ENCODE measurements around the gene IL16.

The IL16 gene

DNA sequence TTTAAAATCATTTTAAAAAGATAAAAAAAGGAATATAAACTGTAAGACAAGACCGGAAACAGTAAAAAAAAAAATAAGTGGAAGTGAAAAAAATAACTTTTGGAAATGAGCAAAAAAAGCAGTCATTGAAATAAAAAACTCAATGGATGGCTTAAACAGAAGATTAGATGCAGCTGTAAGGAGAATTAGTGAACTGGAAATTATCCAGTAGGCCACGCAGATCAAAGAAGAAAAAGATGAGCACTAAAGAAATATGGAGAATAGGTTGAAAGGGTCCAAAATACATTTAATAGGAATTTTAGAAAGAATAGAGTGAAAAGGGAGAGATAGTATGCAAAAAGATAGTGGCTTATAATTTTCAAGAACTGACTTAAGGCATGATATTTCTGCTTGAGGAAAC lies 80.3 kb downstream of the IL16 start:
- DNase-seq (ENCODE audit: low spot score) = no peak

DNA sequence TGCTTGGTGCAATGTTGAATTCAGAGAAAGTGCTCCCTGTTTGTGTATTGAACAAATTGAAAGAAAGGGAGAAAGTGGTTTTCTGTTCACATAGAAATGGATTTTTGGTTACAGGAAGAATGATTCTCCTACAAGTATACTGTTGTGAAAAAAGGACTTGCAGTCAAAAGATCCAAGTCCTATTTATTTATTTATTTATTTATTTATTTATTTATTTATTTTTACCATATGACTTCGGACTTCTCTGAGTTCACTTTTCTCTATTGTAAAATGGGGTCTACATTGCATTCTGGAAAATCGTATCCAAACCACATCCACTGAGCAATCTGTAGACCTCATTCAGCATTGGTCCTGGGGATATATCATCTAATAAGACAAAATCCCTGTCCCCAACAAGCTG lies 81.2 kb downstream of the IL16 start:
- no peak for DNase-seq (ENCODE audit: low spot score)

DNA sequence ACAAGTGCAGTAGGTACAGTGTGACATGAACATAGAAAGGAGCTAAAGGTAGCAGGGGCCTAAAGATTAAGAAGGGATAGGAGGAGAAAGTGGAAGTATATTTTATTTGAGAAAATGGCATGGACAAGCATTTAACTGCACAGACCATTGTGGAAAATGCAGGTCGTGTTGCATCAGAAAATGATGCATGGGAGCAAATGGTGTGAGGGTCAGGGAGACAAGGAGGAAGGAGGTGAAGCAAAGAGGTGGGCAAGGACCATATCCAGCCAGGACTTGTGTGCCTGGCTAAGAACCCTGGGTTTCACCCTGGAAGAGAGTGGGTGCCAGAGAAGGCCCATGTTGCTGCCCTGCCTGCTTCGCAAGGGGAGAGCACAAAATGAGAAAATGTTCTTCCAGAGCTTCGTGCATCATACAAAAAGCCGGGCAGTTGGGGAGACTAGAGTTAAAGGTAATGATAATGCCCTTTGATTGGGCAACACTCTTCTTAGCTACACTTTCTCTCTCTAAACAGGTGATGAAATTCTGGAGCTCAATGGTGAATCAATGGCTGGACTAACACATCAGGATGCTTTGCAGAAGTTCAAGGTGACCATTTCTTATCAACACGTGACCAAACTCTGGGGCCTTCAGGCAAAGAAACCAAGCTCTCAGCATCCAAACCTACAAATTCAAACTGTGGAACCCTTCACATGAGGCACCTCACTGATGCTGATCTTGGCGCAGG lies 81.8 kb downstream of the IL16 start:
- DNase-seq (ENCODE audit: low spot score) = no peak

DNA sequence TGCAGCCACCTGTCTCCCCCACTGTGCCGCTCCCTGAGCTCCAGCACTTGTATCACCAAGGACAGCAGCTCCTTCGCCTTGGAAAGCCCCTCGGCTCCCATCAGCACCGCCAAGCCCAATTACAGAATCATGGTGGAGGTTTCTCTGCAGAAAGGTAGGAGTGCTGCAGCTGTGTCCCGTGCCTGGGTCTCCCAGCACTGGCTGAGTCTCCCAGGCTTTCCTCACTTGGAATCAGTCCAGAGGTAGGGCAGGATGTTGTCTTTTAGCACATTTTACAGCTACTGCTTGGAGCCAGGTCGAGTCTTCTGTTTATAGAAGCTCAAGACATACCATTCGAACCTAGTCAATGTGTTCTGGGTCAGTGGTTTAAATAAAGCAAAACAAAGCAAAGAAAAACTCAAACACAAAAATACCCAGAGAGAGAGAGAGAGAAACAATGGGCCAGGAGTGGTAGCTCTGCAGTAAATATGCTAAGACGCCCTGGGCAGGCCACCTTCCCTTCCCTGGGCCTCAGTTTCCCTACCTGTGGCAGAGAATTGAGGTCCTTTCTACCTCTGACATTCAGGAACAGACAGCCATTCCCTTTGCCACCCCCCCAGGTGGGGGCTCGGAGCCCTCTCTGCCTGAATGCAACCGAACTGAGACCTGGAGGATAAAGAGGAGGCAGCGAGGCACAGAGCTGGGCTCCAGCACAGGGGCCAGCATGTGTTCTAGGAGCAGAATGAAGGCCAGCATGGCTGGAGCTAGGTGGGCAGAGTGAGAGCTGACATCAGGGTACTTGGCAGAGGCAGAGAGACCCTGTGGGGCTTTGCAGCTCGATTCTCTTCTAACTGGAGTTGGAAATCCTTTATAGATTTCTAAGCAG lies 83.2 kb downstream of the IL16 start:
- DNase-seq (ENCODE audit: low spot score) = no peak

DNA sequence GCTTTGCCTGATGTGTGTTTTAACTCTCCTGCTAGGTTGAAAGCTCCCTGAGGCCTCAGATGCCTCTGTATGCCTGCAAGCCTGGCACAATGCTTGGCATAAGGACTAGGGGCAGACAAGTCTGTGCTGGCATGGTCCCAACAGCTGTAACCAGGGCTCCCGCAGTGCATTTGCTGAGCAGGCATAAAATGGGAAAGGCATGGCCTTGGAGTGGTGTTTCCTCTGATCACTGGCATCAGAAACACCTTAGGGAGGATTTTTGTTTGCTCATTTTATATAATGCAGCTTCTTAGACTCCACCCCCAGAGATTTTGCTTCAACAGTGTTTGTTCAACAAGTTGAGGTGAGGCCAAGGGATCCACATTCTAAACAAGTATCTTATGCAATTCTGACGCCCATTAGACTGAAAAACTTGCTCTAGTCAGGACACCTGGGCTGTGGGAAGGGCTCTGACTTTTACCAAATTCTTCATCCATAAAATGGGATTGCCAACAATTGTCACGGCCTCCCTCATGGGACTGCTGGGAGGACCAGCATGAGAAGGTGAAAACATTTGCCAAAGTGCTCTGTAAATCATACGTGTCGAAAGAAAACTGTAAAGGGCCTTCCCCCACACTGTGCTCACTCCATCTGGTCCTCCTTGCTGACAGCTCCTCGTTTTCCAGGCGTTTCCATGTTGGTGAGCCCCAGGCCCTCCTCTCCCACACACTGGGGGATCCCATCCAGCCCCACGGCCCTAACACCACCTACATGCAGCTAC lies 84.2 kb downstream of the IL16 start:
- DNase-seq (ENCODE audit: low spot score) = no peak

DNA sequence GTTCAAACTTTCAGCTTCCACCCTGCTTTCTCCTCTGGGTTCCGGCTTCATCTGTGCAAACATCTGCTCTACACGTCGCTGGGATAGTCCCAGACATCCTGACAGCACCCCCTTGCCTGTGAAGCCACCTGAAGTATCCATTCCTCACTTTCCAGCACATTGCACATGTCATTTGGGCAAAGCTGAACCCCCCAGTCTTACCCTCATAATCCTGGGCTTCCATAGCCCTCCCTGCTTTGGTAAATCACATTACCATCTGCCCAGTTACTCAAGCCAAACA lies 84.7 kb downstream of the IL16 start:
- no peak for DNase-seq (ENCODE audit: low spot score)

DNA sequence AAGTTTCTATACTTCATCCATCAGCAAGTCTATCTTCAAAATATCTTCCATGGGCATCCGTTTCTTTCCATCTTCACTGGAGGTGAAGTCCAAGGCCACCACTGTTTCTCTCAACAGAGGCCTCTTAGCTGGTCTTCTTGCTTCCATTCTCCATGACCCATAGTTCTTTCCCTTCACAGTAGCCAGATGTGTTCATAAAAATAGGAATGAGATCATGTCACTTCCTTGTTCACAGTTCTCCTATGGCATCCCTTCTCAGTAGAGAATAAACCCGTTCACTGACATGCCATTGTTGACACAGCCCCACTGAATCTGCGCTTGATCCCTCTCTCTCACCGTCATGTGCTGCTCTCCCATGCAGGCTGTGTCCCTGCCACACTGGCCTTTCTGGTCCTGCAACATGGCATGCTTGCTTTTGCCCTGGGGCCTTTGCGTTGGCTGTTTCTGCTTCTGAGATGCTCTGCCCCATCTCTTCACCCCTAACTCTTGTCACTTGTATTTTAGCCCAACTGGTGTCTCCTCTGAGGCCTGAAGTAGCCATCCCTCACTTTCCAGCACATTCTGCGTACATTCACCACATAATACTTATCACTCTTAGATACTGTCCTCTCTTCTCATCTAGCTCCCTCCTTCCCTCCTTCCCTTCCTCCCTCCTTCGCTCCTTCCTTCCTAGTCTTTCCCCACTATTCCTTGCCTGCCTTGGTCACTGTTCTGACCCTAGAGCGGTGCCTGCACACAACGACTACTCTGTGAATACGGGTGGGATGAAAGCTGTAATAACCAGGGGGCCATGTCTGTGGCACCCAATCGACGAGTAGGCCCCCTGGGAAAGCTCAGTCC lies 85.3 kb downstream of the IL16 start:
- no peak for DNase-seq (ENCODE audit: low spot score)

DNA sequence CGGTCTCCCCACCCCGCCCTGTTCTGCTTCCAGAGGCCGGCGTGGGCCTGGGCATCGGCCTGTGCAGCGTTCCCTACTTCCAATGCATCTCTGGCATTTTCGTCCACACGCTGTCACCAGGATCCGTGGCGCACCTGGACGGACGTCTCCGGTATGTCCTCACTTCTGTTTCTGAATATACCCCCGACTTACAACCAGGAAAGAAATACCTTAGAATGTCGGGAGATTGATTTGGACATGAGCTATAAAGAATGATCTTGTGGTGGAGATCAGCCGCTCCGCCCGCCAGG lies 85.9 kb downstream of the IL16 start:
- no peak for DNase-seq (ENCODE audit: low spot score)

DNA sequence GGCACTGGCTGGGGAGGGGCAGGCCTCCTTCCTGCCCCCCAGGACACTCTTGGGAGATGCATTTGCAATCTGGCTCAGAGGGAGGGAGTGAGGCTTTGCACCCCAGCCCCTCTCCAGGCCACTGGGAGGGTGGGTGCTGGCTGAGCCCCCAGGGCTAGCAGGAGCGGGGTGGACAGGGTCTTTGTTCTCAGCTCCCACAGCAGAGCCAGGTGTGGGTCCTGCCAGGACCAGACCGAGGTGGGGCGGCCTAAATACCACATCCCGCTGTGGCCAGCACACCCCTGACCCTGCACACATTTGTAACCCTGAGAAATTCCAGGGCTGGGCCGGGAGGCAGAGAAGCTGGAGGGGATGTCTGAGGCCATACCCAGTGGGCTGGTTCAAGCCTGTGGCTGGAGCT lies 86.2 kb downstream of the IL16 start:
- DNase-seq (ENCODE audit: low spot score) = no peak

DNA sequence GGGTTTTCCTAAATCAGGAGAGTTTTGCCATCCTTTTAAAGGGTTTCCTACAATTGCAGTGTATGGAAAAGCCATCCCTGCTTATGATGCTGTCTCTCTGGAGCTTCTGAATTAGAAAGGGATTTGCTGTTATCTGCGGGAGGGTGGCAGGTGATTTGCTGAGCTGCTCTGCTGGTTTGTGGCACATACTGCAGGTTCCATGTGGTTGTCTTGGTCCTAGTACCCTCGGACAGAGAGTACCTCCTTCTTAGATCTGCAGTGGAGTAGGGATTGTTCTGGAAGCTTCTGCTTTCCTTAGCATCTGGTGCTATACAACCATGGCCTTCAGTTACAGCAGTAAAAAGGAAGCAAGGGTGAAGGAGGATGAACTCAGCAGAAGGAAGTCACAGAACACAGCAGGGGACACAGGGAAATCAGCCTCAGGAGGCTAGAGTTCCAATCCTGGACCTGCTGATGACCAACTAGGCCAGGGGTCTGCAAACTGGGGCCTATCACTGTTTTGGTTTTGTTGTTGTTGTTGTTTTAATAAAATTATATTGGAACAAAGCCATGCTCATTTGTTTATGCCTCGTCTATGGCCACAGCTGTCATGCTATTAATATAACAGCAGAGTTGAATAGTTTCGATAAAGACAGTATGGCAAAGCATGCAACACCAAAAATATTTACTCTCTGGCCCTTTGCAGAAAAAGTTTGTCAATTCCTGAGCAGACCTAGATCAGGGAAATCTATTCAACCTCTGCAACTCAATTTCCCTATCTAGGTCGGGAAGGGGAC lies 87.8 kb downstream of the IL16 start:
- no peak for DNase-seq (ENCODE audit: low spot score)

DNA sequence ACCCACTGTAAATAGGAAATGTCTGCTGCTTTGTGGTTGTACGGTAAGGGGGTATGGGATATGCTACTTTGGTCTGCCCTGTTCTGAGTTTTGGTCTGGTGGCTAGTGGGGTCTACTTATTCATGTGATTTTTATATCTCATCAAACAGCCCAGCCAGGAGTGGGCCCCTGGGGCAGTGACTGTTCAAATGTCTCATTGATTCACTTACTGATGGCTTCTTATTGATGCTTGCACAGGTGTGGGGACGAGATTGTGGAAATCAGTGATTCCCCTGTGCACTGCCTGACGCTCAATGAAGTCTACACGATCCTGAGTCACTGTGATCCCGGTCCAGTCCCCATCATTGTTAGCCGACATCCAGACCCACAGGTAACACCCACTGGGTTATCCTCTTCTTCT lies 88.8 kb downstream of the IL16 start:
- no peak for DNase-seq (ENCODE audit: low spot score)

DNA sequence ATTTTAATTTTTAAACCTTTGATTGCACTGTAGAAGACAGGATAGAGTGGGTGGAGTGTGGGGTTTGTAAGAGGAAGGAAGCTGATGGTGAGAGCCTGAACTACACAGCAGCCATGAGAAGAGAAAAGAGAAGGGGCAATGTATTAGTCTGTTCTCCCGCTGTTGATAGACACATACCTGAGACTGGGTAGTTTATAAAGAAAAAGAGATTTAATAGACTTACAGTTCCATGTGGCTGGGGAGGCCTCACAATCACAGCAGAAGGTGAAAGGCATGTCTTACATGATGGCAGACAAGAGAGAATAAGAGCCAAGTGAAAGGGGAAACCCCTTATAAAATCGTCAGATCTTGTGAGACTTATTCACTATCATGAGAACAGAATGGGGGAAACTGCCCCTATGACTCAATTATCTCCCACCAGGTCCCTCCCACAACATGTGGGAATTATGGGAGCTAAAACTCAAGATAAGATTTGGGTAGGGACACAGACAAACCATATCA lies 90.0 kb downstream of the IL16 start:
- DNase-seq (ENCODE audit: low spot score) = peak; percentile 52

DNA sequence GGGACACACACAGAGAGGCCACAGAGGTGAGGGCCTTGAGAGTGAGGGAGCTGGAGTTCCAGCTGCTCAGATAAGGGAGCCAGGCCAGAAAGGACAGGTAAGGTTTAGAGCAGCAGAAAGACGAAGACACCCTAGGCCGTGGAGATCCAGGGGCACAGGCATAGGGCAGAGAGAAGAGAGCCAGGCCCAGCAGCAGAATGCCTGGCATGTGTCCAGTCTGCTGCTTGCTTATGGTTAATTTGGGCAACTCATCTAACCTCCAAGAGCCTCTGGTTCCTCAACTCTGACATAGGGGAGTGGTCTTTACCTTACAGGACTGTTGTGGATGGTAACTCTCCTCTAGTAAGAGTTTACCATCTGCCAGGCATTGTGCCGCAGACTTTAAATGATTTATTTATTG lies 91.4 kb downstream of the IL16 start:
- DNase-seq (ENCODE audit: low spot score) = no peak

DNA sequence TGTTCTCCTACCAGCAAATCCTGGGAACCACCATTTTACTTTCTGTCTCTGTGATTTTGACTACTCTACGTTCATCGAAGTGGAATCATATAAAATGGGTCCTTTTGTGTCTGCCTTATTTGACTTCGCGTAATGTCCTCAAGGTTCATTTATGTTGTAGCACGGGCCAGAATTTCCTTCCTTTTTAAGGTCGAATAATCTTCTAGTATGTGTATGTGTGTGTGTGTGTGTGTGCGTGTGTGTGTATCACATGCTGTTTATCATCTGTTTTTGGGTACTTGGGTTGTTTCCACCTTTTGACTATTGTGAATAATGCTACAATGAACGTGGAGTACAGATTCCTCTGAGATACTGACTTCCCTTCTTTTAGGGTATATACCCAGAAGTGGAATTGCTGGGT lies 91.9 kb downstream of the IL16 start:
- no peak for DNase-seq (ENCODE audit: low spot score)

DNA sequence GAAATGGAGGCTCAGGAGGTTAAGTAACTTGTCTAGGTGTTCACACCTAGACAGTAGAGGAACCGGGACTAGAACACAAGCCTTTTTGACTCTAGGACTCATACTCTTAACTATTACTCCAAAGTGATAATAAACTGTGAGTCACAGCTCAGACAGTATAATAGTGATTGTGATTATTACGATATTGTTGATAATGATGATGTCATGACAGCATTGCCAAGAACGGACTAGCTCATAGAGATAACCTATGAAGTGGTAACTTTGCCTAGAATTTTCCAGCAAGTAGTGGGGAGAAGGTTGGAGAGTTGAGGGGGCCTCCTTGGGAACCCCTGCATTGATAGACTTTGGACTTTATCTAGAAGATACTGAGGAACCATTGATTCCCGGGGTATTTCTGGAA lies 93.2 kb downstream of the IL16 start:
- no peak for DNase-seq (ENCODE audit: low spot score)

DNA sequence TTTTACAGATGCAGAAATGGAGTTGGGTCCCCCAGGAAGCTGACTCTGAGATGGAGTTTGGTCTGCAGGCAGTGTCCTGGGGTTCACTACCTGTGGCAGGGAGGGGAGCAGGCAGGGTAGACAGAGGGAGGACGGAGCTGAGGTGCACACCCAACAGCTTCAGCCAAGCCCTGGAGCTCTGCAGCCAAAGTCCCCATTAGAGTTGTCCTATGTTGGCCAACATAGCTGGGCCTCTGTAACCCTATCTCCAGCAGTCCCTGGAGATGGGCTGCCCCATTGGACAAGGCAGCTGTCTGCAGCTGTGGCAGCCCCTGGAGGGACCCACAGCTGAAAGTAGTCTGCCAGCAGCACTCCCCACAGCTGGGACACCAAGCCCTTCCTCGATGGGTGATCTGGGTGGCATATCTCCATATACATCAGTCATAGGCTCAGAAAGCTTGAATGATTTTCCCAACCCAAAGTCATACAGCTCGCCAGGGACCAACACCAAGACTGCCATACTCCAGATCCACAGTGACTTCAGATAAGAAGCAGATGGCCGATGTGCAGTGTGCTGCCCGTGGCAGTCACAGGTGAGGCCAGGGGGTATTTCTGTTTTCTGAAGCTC lies 95.3 kb downstream of the IL16 start:
- no peak for DNase-seq (ENCODE audit: low spot score)

DNA sequence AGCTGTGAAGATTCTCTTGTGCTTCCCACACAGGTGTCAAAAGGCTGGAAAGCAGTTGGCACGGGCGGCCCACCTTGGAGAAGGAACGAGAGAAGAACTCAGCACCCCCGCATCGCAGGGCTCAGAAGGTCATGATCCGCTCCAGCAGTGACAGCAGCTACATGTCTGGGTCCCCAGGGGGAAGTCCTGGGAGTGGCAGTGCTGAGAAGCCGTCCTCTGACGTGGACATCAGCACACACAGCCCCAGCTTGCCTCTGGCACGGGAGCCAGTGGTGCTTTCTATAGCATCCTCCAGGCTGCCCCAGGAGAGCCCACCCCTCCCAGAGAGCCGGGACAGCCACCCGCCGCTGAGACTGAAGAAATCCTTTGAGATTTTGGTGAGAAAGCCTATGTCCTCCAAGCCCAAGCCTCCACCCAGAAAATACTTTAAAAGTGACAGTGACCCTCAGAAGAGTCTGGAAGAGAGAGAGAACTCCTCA lies 95.9 kb downstream of the IL16 start:
- peak; percentile 43 for DNase-seq (ENCODE audit: low spot score)

DNA sequence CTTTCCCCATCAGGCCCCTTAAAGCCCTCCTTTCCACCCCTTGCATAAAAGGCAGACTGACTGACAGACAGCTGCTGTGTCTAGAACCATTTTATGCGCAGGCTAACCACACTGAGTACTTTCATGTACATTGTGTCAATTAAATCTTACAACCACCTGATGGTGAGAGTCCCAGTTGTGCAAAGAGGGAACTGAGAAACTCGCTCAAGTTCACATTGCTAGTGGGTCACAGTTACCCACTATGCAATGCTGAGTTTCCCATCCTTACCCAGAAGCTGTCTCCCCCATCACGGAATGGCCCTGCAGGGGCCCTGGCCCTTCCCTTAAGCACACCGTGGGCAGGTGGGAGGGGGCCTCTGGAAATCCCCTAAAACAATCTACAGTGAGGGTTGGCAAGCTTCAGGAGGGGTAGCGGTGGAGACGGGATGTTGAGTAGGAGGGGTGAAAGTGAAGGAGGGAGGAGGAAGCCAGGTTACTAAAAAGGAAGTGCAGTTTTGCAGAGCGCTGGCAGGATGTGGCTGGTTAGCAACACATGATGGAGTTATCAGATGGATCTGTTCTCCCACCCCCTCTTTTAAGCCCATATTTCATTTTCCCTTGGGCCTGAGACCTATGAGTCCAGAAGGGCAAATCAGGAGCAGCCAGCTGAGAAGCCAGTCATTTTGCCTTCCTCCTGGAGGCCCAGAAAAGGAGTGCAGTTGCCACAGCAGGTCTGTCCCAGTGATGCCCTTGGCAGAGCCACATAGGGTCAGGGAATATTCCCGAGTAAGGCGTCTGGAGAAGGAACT lies 97.2 kb downstream of the IL16 start:
- DNase-seq (ENCODE audit: low spot score) = peak; percentile 88

DNA sequence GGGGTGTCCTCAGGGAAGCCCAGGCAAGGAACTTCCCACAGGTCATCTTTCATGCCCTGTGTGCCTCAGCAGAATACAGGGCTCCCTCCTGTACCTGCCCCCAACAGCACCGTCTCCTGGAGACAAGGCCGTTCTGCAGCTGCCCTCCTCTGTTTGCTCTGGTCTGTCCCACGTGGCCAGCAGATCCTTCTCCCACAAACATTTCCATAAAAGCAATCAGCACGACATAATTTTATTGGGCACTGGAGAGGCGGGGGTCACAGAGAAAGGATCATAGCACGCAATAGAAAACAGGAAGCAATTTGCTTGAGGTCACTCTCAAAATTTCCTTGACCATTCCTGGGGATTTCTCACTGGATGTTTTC lies 97.8 kb downstream of the IL16 start:
- DNase-seq (ENCODE audit: low spot score) = no peak

DNA sequence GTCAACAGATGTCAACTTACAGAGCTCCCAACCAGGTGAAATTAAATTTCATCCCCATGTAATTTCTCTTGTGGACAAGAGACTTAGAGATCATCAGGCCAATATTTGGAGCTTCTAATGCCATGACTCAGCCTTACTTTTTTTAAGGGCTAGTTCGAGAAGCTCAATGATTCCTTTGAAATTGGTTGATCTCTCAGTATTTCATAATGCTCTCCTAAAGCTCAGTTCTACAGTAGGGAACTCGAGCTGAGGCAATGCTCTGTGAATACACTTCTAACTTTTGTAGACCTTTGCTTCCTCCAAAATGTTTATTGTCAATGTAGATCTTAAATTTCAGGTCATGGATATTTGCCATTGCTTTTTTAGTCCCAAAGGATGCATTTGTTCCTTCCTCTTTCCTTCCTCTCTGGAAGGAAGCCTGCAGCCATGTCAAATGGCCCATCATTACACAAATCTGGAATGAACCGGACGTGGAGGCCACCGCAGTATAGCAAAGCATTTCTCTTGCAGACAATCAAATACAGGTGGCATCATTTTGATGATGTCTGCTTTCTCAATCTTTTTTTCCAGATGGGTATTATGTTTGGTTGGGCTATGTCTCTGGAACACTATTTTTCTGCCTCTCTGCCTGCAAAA lies 98.9 kb downstream of the IL16 start:
- no peak for DNase-seq (ENCODE audit: low spot score)

All from CD4-positive, alpha-beta T cell treated with Interleukin-6 at 100 ng/mL for 8 hours (primary cell).